GM20000 (cell line): ENCODE results near the gene PAMR1.

Source experiments
- DNase-seq: peaks from one replicate; pipeline ENCODE4 v3.0.0; 2012; ENCODE audit warnings: low spot score
- CTCF ChIP-seq: IDR thresholded peaks from 2 replicates; pipeline ENCODE4 v1.5.1; 2012; ENCODE audit warnings: mild to moderate bottlenecking, control low read depth; ENCODE audit errors: extremely low read depth, missing control alignments

Gene PAMR1

GRCh38 chr11:35543481-35543880, 18.1 kb upstream of the PAMR1 start:
- TF ChIP-seq CTCF = no peak
- DNase-seq = no peak

GRCh38 chr11:35541621-35542375, 16.4 kb upstream of the PAMR1 start:
- no peak for DNase-seq
- no peak for TF ChIP-seq CTCF

- DNase-seq = no peak
These were observed 15.1 kb upstream of the PAMR1 start for GRCh38 chr11:35540526-35540925.

GRCh38 chr11:35539781-35540281, 14.4 kb upstream of the PAMR1 start:
- no peak for TF ChIP-seq CTCF
- no peak for DNase-seq

More at GRCh38 chr11:35540526-35540925, 15.1 kb upstream of the PAMR1 start:
- TF ChIP-seq CTCF = no peak

- no peak for TF ChIP-seq CTCF
These were observed 13.8 kb upstream of the PAMR1 start for GRCh38 chr11:35539256-35539655.

GRCh38 chr11:35536470-35536869, 11.1 kb upstream of the PAMR1 start:
- TF ChIP-seq CTCF = no peak
- DNase-seq = no peak

More at GRCh38 chr11:35539256-35539655, 13.8 kb upstream of the PAMR1 start:
- no peak for DNase-seq

GRCh38 chr11:35531246-35531645, 5.8 kb upstream of the PAMR1 start:
- no peak for TF ChIP-seq CTCF
- DNase-seq = no peak
